DOHH2 (cell line): ENCODE data around the gene HERC3.

Source experiments
- H3F3A ChIP-seq: fragments of 200-600 bp; sonication (generic), shearing (Covaris generic); 2 replicates; pipeline ENCODE4 v1.6.0; 2016; ENCODE audit warnings: antibody characterized with exemption, mild to moderate bottlenecking; ENCODE audit not compliant: control insufficient read depth, insufficient read depth
- H3K27ac ChIP-seq: fragments of 200-600 bp; sonication (generic); 2 replicates; pipeline ENCODE4 v1.5.1; 2014; ENCODE audit warnings: low read depth, mild to moderate bottlenecking, low read length, moderate library complexity
- H3K27me3 ChIP-seq: fragments of 200-600 bp; sonication (generic); 2 replicates; pipeline ENCODE4 v1.6.1; 2014; ENCODE audit warnings: mild to moderate bottlenecking, low read length, mixed read lengths; ENCODE audit not compliant: control insufficient read depth
- H3K36me3 ChIP-seq: fragments of 200-600 bp; sonication (generic); 2 replicates; pipeline ENCODE4 v1.6.1; 2014; ENCODE audit warnings: mild to moderate bottlenecking, low read length, moderate library complexity, mixed read lengths; ENCODE audit not compliant: control insufficient read depth
- H3K4me1 ChIP-seq: fragments of 200-600 bp; sonication (generic); 2 replicates; pipeline ENCODE4 v1.6.1; 2014; ENCODE audit warnings: mild to moderate bottlenecking, low read length, mixed read lengths; ENCODE audit not compliant: control insufficient read depth
- H3K4me2 ChIP-seq: fragments of 200-600 bp; sonication (generic); 2 replicates; pipeline ENCODE4 v1.6.0; 2014; ENCODE audit warnings: mild to moderate bottlenecking, low read length, moderate library complexity
- H3K4me3 ChIP-seq: fragments of 200-600 bp; sonication (generic); 2 replicates; pipeline ENCODE4 v1.5.1; 2014; ENCODE audit warnings: mild to moderate bottlenecking, low read length, mixed read lengths
- H3K79me2 ChIP-seq: fragments of 200-600 bp; sonication (generic); 2 replicates; pipeline ENCODE4 v1.6.1; 2014; ENCODE audit warnings: mild to moderate bottlenecking, low read length, mixed read lengths; ENCODE audit not compliant: control insufficient read depth
- H3K9me2 ChIP-seq: fragments of 200-600 bp; sonication (generic); replicated peaks from 2 replicates; pipeline ENCODE4 v1.6.1; 2014; ENCODE audit warnings: mild to moderate bottlenecking, low read length, mixed read lengths; ENCODE audit not compliant: control insufficient read depth
- H3K9me3 ChIP-seq: fragments of 200-600 bp; sonication (generic); 2 replicates; pipeline ENCODE4 v1.6.1; 2014; ENCODE audit warnings: antibody characterized with exemption, low read length, mixed read lengths; ENCODE audit not compliant: control insufficient read depth, insufficient read depth
- H4K20me1 ChIP-seq: fragments of 200-600 bp; sonication (generic); 2 replicates; pipeline ENCODE4 v1.6.0; 2014; ENCODE audit warnings: low read depth, mild to moderate bottlenecking, antibody characterized with exemption, low read length, moderate library complexity; ENCODE audit not compliant: control insufficient read depth, insufficient read depth
- CTCF ChIP-seq: fragments of 200-600 bp; sonication (generic); IDR thresholded peaks from one replicate; pipeline ENCODE4 v1.5.1; 2014; ENCODE audit warnings: antibody characterized with exemption, mild to moderate bottlenecking, low read depth, low read length; ENCODE audit not compliant: poor library complexity, severe bottlenecking
- EZH2phosphoT487 ChIP-seq: fragments of 200-600 bp; sonication (generic); IDR thresholded peaks from 2 replicates; pipeline ENCODE4 v1.6.1; 2017; ENCODE audit warnings: borderline replicate concordance, mild to moderate bottlenecking, antibody characterized with exemption, low read length, moderate library complexity, mixed read lengths

The HERC3 gene

GRCh38 chr4:88735564-88735963 lies 143.3 kb downstream of the HERC3 start:
- Histone ChIP-seq H3K9me3 (no peaks in the 10 kb centered on the region), H3K27ac (no peak overlapping the region), H3F3A (no peaks in the 10 kb centered on the region), H4K20me1 (no peaks in the 10 kb centered on the region), H3K36me3 (no peaks in the 10 kb centered on the region), H3K4me2 (no peak overlapping the region), H3K4me1 (0 out of 2 replicates have a peak, but pooled peaks cover 3% of the 10 kb centered on the region), H3K9me2 (no peaks in the 10 kb centered on the region), H3K79me2 (no peaks in the 10 kb centered on the region), H3K27me3 (no peaks in the 10 kb centered on the region), H3K4me3 (no peak overlapping the region)
- TF ChIP-seq EZH2phosphoT487 (no peak), CTCF (no peak)

- Histone ChIP-seq H3K27me3 (no peaks in the 10 kb centered on the region), H3K9me3 (no peaks in the 10 kb centered on the region), H3K79me2 (no peaks in the 10 kb centered on the region), H3K4me1 (0 out of 2 replicates have a peak, but pooled peaks cover 3% of the 10 kb centered on the region), H3K27ac (no peak overlapping the region), H3K4me2 (no peak overlapping the region), H3K4me3 (no peak overlapping the region), H3F3A (no peaks in the 10 kb centered on the region), H3K9me2 (no peaks in the 10 kb centered on the region), H4K20me1 (no peaks in the 10 kb centered on the region), H3K36me3 (no peaks in the 10 kb centered on the region)
- TF ChIP-seq CTCF (no peak), EZH2phosphoT487 (no peak)
Observed at GRCh38 chr4:88736264-88736663, 144.0 kb downstream of the HERC3 start.

- Histone ChIP-seq H4K20me1 (no peaks in the 10 kb centered on the region), H3K79me2 (no peaks in the 10 kb centered on the region), H3K4me3 (no peak overlapping the region), H3K4me2 (no peak overlapping the region), H3K36me3 (no peaks in the 10 kb centered on the region), H3K4me1 (0 out of 2 replicates have a peak, but pooled peaks cover 3% of the 10 kb centered on the region), H3K9me3 (no peaks in the 10 kb centered on the region), H3K27me3 (no peaks in the 10 kb centered on the region), H3F3A (no peaks in the 10 kb centered on the region), H3K27ac (no peak overlapping the region), H3K9me2 (no peaks in the 10 kb centered on the region)
- no peak for TF ChIP-seq CTCF
- no peak for TF ChIP-seq EZH2phosphoT487
Observed at GRCh38 chr4:88737307-88737941, 145.1 kb downstream of the HERC3 start.
